Vagina (tissue), 2 donors: Measurements from ENCODE around the gene PTGR1.

Experiments used
- POLR2A ChIP-seq, 2 donors: fragments of 450-650 bp; IDR thresholded peaks; one replicate each; pipeline ENCODE4 v1.6.1; 2017; ENCODE audit warnings: antibody characterized with exemption in 2 of 2, mild to moderate bottlenecking in 2 of 2, moderate library complexity in 2 of 2
- TF ChIP-seq, protein P1 (sequence below), 3 experiments: fragments of 450-650 bp in 2 of 3; fragments of 200-600 bp in 1 of 3; sonication (generic) in 1 of 3; IDR thresholded peaks; one replicate each; pipeline ENCODE4 v1.5.1; 2017 to 2019; ENCODE audit warnings: antibody characterized with exemption in 3 of 3, mild to moderate bottlenecking in 2 of 3, moderate library complexity in 2 of 3

DNA sequence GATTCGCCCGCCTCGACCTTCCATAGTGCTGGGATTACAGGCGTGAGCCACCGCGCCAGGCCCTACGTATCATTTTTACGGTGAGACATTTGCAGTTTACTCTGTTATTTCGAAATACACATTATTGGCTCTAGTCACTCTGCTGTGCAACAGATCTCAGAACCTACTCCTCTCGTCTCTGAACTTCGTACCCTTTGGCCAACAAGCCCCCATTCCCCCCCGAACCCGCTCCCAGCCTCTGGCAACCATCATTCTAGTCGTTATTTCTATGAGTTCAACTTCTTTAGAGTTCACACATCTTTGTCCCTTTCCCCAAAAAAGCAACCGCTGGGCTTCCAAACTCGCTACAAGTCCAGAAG, 735 bp downstream of the PTGR1 start:
- TF ChIP-seq, protein P1, sequence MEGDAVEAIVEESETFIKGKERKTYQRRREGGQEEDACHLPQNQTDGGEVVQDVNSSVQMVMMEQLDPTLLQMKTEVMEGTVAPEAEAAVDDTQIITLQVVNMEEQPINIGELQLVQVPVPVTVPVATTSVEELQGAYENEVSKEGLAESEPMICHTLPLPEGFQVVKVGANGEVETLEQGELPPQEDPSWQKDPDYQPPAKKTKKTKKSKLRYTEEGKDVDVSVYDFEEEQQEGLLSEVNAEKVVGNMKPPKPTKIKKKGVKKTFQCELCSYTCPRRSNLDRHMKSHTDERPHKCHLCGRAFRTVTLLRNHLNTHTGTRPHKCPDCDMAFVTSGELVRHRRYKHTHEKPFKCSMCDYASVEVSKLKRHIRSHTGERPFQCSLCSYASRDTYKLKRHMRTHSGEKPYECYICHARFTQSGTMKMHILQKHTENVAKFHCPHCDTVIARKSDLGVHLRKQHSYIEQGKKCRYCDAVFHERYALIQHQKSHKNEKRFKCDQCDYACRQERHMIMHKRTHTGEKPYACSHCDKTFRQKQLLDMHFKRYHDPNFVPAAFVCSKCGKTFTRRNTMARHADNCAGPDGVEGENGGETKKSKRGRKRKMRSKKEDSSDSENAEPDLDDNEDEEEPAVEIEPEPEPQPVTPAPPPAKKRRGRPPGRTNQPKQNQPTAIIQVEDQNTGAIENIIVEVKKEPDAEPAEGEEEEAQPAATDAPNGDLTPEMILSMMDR (IDR thresholded peaks at IDR 0.05) = no peak
- no peak for TF ChIP-seq POLR2A (IDR thresholded peaks at IDR 0.05)
